Erythroblast (primary cell): Measurements from ENCODE around the gene GIMAP7.

ENCODE experiments used
- GATA1 ChIP-seq: IDR thresholded peaks from 2 replicates; pipeline ENCODE4 v1.6.1; 2011; ENCODE audit warnings: low read depth, mild to moderate bottlenecking, control low read depth, low read length, moderate library complexity
- POLR2A ChIP-seq: IDR thresholded peaks from 2 replicates; pipeline ENCODE4 v1.6.1; 2011; ENCODE audit warnings: mild to moderate bottlenecking, low read length

GRCh38 chr7:150520145-150520544 lies 5.5 kb downstream of the GIMAP7 start:
- TF ChIP-seq POLR2A (no peak), GATA1 (no peak)
